AG09309 (cell line): ENCODE results near the gene RAD51B.

Experiments used
- DNase-seq: peaks from one replicate; pipeline ENCODE4 v3.0.0-alpha.2; 2010; ENCODE audit warnings: low read depth
- H3K4me3 ChIP-seq: 2 replicates; pipeline ENCODE4 v1.5.1; 2011; ENCODE audit warnings: mild to moderate bottlenecking, low read depth, low read length, moderate library complexity; ENCODE audit not compliant: control insufficient read depth
- TF ChIP-seq, protein P1 (sequence below): IDR thresholded peaks from 2 replicates; pipeline ENCODE4 v1.5.1; 2011; ENCODE audit warnings: mild to moderate bottlenecking, low read depth, low read length, inconsistent platforms; ENCODE audit not compliant: insufficient read depth, control insufficient read depth; ENCODE audit errors: missing control alignments

The RAD51B gene

DNA sequence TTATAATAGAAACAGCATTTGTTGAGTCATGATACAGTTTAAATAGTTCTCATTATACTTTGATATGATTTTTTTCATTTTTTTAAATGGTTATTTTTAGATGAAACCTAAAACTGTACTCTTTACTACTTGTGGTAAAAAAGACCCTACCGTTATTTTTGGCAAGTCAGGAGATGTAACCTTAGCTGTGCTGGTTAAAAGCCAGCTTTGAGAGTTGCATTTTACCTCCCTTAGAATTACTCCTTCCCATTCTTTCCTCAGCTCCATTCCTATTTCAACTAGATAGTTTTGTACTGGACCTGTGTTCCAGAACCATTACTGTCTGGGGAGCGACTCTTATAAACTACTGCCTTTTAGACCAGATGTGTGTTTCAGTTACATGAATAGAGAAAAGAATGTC, 92.0 kb downstream of the RAD51B start:
- DNase-seq = no peak
- TF ChIP-seq, protein P1, sequence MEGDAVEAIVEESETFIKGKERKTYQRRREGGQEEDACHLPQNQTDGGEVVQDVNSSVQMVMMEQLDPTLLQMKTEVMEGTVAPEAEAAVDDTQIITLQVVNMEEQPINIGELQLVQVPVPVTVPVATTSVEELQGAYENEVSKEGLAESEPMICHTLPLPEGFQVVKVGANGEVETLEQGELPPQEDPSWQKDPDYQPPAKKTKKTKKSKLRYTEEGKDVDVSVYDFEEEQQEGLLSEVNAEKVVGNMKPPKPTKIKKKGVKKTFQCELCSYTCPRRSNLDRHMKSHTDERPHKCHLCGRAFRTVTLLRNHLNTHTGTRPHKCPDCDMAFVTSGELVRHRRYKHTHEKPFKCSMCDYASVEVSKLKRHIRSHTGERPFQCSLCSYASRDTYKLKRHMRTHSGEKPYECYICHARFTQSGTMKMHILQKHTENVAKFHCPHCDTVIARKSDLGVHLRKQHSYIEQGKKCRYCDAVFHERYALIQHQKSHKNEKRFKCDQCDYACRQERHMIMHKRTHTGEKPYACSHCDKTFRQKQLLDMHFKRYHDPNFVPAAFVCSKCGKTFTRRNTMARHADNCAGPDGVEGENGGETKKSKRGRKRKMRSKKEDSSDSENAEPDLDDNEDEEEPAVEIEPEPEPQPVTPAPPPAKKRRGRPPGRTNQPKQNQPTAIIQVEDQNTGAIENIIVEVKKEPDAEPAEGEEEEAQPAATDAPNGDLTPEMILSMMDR = no peak
- H3K4me3 ChIP-seq = no peak overlapping the region

DNA sequence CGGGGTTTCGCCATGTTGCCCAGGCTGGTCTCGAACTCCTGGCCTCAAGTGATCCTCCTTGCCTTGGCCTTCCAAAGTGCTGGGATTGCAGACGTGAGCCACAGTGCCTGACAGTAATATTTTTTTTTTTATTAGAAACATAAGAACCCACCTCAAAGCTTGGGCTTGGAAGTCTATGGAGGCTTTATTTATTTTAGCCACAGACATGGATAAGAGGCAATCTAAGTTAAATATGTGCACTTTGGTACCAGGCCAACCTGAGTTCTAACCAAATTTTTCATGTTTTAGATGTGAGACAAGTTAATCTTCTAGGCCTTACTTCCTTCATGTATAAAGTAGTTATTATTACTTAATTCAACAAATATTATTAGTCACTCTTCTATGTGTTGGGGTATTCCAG, 96.9 kb downstream of the RAD51B start:
- no peak overlapping the region for H3K4me3 ChIP-seq
- no peak for DNase-seq
- TF ChIP-seq, protein P1 = no peak

DNA sequence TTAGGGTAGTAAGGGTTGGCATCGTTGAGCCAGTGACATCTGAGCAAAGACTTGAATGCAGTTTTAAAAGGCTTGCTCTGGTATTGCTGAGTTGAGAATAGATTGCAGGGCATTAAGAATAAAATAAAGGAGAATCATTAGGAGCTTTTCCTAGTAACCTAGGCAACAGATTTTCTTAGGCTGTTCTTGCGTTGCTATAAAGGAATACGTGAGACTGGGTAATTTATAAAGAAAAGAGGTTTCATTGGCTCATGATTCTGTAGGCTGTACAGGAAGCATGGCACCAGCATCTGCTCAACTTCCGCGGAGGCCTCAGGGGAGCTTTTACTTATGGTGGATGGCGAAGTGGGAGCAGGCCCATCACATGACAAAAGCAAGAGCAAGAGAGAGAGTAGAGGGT, 97.4 kb downstream of the RAD51B start:
- TF ChIP-seq, protein P1 = no peak
- no peak for DNase-seq

DNA sequence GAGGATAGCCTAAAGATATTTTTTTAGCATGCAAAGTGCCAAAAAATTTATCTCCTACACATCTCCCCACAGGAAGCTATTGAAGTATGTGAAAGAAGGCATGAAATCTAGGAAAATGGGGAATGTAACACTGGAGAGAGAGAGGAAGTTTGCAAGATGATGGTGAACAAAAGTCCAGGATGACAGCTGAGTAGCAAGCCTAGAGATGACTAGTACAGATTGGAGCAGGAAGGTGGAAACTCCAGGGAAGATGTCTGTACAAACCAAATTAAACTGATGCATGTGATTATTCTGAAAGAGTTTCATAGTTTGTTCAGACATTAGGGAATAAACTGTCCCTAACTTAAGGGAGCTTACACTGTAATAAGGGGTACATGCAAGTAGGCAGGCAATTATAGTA, 99.3 kb downstream of the RAD51B start:
- no peak overlapping the region for H3K4me3 ChIP-seq
- TF ChIP-seq, protein P1 = no peak
- DNase-seq = no peak

More for the DNA sequence above, 97.4 kb downstream of the RAD51B start:
- H3K4me3 ChIP-seq = no peak overlapping the region

DNA sequence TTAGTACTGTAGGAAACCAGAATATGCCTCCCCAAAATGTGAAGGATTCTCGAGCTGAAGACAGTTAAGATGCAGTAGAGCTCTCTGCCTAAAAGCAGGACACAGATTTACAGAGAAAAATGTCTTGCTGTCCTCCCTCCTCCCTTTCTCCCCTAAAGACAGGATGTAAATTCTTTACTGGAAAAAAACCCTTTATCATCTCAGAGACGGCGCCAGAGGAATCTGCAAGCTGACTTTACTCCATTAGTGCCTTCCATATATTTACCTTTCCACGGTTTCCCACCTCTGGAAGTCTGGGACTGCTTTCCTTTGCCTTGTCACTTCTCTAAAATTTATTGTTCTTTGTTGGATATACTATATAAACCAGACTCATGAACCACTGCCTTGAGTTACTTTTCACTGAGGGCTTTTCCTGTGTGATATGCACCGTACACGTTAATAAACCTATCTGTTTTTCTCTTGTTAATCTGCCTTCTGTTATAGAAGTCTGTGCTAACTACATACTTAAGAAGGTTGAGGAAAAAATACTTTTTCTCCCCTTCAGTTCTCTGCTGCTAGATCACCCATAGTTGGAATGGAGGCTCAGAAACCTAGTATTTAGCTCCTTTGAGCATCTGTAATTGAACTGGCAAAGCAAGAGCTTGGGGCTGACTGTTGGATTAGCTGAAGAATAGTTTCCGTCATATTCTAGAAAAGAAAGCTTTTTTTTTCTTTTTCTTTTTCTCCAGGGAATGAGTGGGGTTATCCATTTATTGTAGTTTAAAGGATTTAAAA, 99.9 kb downstream of the RAD51B start:
- TF ChIP-seq, protein P1 = no peak
- no peak for DNase-seq

DNA sequence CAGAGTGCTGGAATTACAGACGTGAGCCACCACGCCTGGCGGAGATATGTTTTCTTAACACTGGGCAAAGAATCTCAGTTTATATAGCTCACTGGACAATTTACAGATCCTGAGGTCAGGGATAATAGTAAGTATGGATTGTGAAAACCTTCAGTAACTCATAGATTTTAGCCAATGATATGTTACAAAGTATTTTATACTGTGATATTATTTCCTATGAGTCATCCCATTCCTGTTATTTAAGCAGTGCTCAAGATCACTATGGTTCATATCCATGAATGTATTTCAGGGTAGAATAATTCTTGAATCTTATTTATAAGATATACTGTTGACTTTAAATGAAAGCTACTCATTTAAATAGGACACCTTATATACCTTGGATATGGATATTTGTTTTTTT, 107.2 kb downstream of the RAD51B start:
- no peak overlapping the region for H3K4me3 ChIP-seq
- TF ChIP-seq, protein P1 = no peak
- no peak for DNase-seq

More for the DNA sequence above, 99.9 kb downstream of the RAD51B start:
- H3K4me3 ChIP-seq = no peak overlapping the region
